Endothelial cell of hepatic sinusoid (primary cell): Measurements from ENCODE around the gene KCNQ1.

Experiments
- in situ Hi-C: cut with HindIII; loops from 2 replicates; pipeline ENCODE4 v1.10.0; 2017; ENCODE audit warnings: low sequenced_read_pairs

The KCNQ1 gene

DNA sequence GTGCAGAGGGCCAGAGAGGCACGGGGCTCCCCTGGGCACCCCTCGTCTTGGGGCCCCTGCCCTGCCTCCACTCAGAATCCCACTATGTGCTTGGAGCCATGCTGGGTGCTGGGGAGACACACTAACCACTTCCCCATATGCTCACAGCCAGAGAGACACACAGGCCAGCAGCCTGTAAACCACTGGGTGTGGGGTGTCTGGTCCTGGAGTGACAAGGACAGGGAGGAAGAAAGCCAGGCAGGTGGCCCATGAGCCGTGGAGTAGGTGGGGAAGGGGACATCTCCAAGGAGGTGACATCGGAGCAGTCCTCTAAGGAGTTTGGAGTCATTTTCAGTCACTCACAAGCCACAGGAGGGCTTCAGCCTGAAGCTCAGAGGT is 381.9 kb downstream of the KCNQ1 start:
- in situ Hi-C loops, result no loop called here

GRCh38 chr11:2827256-2827655 is 382.4 kb downstream of the KCNQ1 start:
- in situ Hi-C loops, result no loop called here

GRCh38 chr11:2827792-2828191 is 383.0 kb downstream of the KCNQ1 start:
- in situ Hi-C loops, result no loop called here

- in situ Hi-C loops, result no loop called here
Measured at GRCh38 chr11:2828585-2829330, 383.9 kb downstream of the KCNQ1 start.

DNA sequence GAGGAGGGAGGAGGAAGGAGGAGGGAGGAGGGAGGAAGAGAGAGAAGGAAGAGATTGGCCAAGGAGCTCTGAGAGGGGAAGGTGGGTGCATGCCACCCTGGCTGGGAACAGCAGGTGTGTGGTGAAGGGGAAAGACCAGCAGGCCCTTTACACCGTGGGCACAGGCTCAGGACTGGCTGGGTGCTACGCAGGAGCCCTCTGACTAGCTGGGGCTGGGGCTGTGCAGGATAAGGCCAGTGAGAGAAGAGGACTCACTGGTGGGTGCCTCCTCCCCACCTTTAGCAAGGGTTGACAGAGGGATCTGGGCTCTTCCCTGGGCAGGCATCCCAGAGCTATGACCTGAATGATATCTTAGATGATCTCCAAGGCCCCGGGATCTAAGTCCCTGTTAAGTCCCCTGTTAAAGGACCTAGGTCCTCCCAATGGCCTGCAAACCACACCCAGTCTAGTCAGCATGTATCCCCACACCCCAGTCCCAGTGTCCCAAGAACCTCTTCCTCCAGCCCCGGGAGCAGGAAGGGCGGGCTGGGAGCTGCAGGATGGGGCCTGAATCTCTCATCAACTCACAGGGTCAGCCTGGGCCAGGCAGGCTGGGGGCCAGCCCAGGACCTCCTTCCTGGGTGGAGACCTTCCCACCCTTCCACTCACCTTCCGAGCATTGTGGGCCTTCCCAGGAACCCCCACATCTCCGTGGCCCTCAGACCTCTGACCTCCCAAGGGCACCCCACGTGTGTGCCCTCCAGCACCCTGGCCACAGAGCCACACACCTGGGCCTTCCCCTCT is 385.4 kb downstream of the KCNQ1 start:
- in situ Hi-C loops, result loop anchor here (5.0 kb wide), 2 partner anchors 42 to 48 kb away; no protein-coding TSS in a partner anchor

DNA sequence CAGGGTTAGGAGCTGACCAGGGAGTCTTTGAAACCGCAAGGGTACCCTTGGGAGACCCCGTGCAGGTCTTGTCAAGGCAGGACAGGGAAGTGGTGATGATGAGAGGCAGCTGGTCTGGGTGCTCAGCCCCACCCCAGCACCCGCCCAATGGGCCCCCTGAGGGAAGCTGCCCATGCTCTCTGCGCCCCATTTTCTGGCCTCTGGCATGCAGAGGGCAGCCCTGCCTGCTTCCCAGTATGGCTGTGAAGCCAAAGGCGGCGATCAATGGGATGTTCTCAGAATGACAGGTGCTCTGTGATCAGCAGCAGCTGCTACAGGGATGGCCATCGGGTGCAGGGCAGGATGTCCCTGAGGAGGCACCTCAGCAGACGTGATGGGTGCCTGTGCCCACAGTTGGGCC is 386.1 kb downstream of the KCNQ1 start:
- in situ Hi-C loops, result loop anchor here (5.0 kb wide), 2 partner anchors 41 to 49 kb away; no protein-coding TSS in a partner anchor

- in situ Hi-C loops, result loop anchor here (5.0 kb wide), 2 partner anchors 40 to 50 kb away; no protein-coding TSS in a partner anchor
Measured at GRCh38 chr11:2831781-2832532, 387.1 kb downstream of the KCNQ1 start.

- in situ Hi-C loops, result loop anchor here (5.0 kb wide), 2 partner anchors 40 to 50 kb away; no protein-coding TSS in a partner anchor
Measured at GRCh38 chr11:2832533-2833020, 387.8 kb downstream of the KCNQ1 start.

DNA sequence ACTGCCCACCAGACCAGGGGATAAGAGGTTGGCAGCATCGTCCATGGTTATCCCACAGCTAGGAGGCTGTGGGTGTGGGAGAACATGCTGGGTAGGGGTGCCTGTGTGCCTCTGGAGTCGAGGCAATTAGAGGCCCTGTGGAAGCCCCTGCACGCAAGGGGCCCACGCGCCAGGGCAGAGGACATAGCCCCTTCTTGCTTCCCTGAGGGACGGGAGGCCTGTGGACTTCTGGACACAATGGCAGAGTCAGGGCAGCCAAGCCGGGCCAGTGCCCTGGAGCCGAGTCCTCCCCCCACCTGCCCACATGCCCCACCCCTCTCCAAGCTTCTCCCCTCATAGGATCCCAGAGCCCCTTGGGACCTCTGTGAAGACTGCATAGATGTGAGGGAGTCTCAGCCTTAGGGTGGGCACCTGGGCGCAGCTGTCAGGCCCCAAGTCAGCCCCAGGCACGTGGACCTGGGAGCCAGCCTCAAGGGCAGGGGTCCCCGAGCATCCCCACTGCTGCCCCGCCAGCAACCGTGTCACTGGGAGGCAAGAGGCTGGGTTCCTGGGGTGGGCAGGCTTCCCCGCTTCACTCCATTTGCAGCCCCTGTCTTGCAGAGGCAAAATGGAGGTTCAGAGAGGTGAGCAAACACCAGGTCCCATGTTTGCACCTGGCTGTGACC is 388.4 kb downstream of the KCNQ1 start:
- in situ Hi-C loops, result loop anchor here (5.0 kb wide), 2 partner anchors 39 to 51 kb away; no protein-coding TSS in a partner anchor

GRCh38 chr11:2833716-2834502 is 389.1 kb downstream of the KCNQ1 start:
- in situ Hi-C loops, result loop anchor here (5.0 kb wide), 2 partner anchors 38 to 52 kb away; no protein-coding TSS in a partner anchor

DNA sequence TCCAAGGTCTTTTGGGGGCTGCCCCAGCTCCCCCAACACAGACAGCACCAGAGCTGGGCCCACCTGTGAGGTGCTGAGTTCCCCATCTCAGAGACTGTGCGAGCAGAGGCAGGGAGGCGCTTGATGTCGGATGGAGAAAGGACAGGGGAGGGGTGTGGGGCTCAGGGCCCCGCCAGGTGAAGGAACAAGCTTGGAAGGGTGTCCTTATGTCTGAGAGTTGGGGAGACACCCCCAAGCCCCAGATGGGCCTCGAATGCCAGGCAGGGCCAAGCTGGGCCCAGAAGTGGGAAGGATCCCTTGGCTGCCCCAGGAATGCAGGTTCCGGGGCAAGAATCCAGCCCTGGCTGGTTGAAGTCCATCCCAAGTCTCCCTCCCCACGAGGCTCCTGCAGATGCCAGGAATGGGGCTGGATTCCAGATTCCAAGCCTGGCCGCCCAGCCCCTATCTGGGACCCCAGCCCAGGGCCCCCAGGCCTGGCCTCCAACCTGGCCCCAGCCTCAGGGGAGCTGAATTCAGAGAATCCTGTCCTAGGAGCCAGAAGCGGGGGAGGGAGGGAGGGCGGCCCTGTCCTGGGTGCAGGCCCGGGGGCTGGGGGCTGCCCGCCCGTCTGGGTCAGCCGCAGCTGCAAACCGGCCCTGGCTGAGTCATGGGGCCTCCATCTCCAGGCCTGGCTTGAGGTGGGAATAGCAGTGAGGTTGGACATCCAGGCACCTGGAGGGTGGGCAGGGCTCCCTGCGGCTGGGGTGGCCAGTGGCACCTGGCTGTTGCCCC is 389.9 kb downstream of the KCNQ1 start:
- in situ Hi-C loops, result loop anchor here (5.0 kb wide), 2 partner anchors 38 to 52 kb away; no protein-coding TSS in a partner anchor

DNA sequence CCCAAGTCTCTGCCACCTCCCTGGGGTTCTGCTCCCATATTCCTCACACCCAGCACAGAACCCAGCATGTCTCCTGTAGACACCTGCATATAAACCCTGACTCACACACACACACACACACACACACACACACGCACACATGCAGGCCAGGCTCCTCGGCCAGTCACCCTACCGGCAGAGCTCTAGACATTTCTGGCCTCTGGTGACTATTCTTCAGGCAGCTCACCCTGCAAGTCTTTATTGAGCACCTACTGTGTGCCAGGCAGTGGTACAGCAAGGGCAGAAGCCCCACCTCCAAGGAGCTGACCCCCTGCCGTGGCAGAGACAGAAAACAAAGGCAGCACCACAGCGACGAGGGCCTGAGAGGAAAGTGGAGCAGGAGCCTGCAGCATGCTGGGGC is 390.5 kb downstream of the KCNQ1 start:
- in situ Hi-C loops, result no loop called here

DNA sequence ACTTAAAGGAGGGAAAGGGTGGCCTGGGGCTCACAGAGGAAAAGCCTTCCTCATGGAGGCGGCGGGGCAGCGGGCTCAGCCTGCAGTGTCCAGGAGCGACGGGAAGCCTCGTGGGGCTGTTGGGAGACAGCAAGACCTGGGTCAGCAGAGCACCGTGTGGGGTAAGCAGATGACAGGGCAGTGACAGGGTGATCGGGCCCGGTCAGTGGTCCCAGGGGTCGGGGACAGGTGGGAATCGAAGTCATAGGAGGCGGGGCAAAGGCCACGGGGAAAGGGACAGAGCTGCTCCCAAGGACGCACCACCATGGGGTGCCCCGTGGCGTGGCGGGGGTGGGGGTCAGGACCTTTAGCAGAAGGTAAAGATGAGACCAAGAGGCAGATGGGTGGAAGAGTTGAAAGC is 390.9 kb downstream of the KCNQ1 start:
- in situ Hi-C loops, result no loop called here

DNA sequence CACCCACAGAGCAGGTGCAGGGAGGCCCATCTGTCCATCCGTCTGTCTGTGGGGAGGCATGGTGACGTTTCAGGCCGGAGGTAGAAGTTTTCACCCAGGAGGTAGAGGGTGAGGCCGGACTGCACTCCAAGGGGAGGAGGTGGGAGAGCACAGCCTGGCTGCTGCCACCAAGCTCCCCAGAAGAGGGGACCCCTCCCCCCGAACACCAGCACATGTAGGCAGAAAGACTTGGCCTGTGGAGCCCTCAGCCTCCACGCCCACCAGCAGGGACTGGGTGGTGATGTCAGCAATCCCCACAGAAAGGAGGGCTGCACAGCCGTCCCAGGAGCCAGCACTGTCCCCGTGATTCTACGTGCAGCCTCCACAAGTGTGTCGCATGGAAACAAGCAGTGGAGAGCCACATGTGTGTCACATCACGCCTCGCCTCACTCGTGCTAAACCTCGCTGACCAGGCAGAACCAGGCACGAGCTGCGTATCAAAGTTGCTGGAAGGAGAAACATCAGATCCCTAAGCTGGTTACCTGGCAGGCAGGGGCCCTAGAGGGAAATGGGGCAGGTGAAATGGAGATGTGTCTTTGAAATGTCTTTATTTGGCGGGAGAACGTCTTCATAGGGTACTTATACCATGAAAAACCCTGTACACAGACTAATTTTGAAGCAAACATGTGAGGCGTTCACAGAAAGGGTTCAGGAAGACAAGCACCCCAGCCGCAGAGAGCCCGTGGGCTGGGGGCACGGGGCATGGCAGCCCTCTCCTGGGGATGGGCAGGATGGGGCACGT is 391.7 kb downstream of the KCNQ1 start:
- in situ Hi-C loops, result no loop called here

GRCh38 chr11:2837096-2837601 is 392.3 kb downstream of the KCNQ1 start:
- in situ Hi-C loops, result no loop called here

DNA sequence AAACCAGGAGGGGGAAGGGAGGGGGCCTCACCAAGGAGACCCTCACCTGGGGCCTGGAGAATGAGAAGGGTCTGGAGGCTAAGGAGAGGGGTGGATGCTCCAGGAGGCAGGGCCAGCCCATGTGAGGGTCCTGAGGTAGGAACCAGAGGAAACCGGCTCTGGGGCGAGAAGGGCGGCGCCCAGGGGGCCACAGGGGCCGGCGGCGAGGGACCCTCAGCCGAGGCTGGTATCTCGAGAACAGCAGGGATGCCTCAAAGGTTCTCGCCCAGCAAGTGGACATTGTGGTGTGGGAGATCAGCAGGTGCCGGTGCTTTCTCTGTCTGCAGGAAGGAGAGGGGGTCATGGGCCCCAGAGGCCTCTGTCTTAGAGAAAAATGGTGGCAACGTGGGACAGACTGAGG is 392.8 kb downstream of the KCNQ1 start:
- in situ Hi-C loops, result no loop called here

GRCh38 chr11:2838091-2838490 is 393.3 kb downstream of the KCNQ1 start:
- in situ Hi-C loops, result no loop called here
